Measurements from ENCODE around the gene PDE4D. TPM values are rescaled to one million over a fixed set of nuclear protein-coding genes. Genes with fewer than 3 reads are reported as not detected.

PDE4D gene
- total RNA-seq, 2 experiments from 2014 or later, result 164 to 175 TPM

DNA sequence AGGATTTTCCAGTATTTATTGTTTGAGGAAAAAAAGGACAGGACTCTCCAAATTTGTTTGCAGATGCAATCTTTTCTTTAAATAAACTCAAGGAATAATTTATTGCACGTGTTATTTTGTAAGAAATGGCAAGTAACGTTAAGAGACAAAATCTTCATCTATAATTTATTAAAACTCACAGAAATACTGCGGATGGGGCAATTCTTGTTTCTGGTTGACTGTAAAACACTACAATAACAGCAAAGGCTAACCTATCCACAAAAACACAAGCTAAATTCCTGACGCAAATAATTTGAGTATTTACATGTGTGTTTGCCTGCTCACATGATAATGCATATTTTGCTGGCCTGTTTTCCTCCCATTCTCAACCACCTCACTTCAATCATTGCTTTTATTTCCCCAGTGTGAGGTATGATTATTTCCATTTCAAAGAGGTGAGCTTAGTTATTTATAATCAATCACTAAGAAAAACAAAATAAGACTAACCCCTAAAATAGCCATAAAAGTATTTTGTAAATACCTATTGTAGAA, 619.4 kb downstream of the PDE4D start:
- Histone ChIP-seq H3K27ac (ENCODE audit: low read depth in 1 of 2, low read length in 2 of 2) (no peak overlapping the region), H3K4me3 (ENCODE audit: low read length) (no peak overlapping the region), H3K4me1 (ENCODE audit: insufficient read depth, low read length) (peaks cover 6% of the 10 kb centered on the region), H3K9me3 (ENCODE audit: control insufficient read depth in 1 of 2, insufficient read depth in 1 of 2, low read length in 2 of 2) (no peaks in the 10 kb centered on the region), H3K36me3 (ENCODE audit: insufficient read depth, low read length) (no peaks in the 10 kb centered on the region), H3K27me3 (ENCODE audit: control insufficient read depth in 1 of 2, insufficient read depth in 2 of 2, low read length in 2 of 2) (peaks cover 7 to 8% of the 10 kb centered on the region in 2 experiments)
- Mint-ChIP-seq H3K4me1 (ENCODE audit: low read depth) (peaks cover 12% of the 10 kb centered on the region), H3K27me3 (peaks cover 22% of the 10 kb centered on the region), H3K36me3 (ENCODE audit: low read depth) (no peaks in the 10 kb centered on the region), H3K4me3 (no peak overlapping the region), H3K27ac (no peak overlapping the region), H3K9me3 (no peaks in the 10 kb centered on the region)
- no peak for DNase-seq
- CTCF ChIA-PET, result interaction anchor here (0.8 kb wide), 1 partner anchor 10 kb away, joined by 3 read pairs; no protein-coding TSS in a partner anchor
- POLR2A ChIA-PET, result no interaction called here
- TF ChIP-seq CTCF (IDR thresholded peaks at IDR 0.05), result no peak
- no peak for ATAC-seq (ENCODE audit: poor library complexity)
- intact Hi-C loops (cut with DNase I, micrococcal nuclease), result no loop called here

DNA sequence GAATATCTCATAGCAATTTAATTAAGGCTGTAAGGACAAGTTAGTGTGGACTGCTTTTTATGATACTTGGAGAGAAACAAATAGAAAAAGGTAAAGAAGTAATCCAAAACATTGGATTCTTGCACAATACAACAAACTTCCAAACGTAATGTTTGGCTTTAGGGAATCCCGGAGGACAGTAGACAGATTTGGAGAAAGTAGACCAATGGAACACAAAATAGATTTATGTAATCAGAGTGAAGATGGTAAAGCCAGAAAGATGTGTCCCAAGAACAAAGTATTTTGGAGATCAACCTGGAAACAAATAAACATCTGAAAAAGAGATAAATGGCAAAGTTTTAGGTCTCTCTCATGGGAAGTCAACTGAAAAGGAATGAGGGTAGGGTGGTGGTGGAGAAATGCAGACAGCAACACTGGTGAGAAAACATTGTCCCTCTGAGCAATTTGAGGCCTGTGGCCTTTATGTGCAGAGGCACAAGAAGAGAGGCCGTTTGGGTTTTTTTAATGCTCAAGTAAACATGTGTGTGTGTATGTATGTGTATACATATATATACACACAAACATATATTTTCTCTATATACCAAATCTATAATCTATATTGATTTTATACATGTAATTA, 620.6 kb downstream of the PDE4D start:
- no peak overlapping the region for H3K27ac Mint-ChIP-seq
- no peak for ATAC-seq (ENCODE audit: poor library complexity)
- no peaks in the 10 kb centered on the region for H3K36me3 Mint-ChIP-seq (ENCODE audit: low read depth)
- peaks cover 12% of the 10 kb centered on the region for H3K4me1 Mint-ChIP-seq (ENCODE audit: low read depth)
- H3K4me3 ChIP-seq (ENCODE audit: low read length), result no peak overlapping the region
- POLR2A ChIA-PET, result interaction anchor here (0.7 kb wide), 1 partner anchor 254 kb away, joined by 3 read pairs; no protein-coding TSS in a partner anchor
- H3K27me3 ChIP-seq (ENCODE audit: control insufficient read depth in 1 of 2, insufficient read depth in 2 of 2, low read length in 2 of 2), result peaks cover 7 to 8% of the 10 kb centered on the region in 2 experiments
- CTCF ChIA-PET, result no interaction called here
- H3K27me3 Mint-ChIP-seq, result peaks cover 22% of the 10 kb centered on the region
- no peaks in the 10 kb centered on the region for H3K9me3 Mint-ChIP-seq
- TF ChIP-seq CTCF (IDR thresholded peaks at IDR 0.05), result no peak
- no peak overlapping the region for H3K27ac ChIP-seq (ENCODE audit: low read depth in 1 of 2, low read length in 2 of 2)
- H3K36me3 ChIP-seq (ENCODE audit: insufficient read depth, low read length), result no peaks in the 10 kb centered on the region
- intact Hi-C loops (cut with DNase I, micrococcal nuclease), result no loop called here
- peaks cover 6% of the 10 kb centered on the region for H3K4me1 ChIP-seq (ENCODE audit: insufficient read depth, low read length)
- H3K4me3 Mint-ChIP-seq, result no peak overlapping the region
- DNase-seq, result no peak
- H3K9me3 ChIP-seq (ENCODE audit: control insufficient read depth in 1 of 2, insufficient read depth in 1 of 2, low read length in 2 of 2), result no peaks in the 10 kb centered on the region

GRCh38 chr5:59268756-59269415, 624.6 kb downstream of the PDE4D start:
- no peaks in the 10 kb centered on the region for H3K4me1 Mint-ChIP-seq (ENCODE audit: low read depth)
- Histone ChIP-seq H3K27ac (ENCODE audit: low read depth in 1 of 2, low read length in 2 of 2) (no peak overlapping the region), H3K27me3 (ENCODE audit: control insufficient read depth in 1 of 2, insufficient read depth in 2 of 2, low read length in 2 of 2) (no peaks in the 10 kb centered on the region), H3K36me3 (ENCODE audit: insufficient read depth, low read length) (no peaks in the 10 kb centered on the region), H3K4me3 (ENCODE audit: low read length) (no peak overlapping the region), H3K4me1 (ENCODE audit: insufficient read depth, low read length) (no peaks in the 10 kb centered on the region), H3K9me3 (ENCODE audit: control insufficient read depth in 1 of 2, insufficient read depth in 1 of 2, low read length in 2 of 2) (no peaks in the 10 kb centered on the region)
- ChIA-PET POLR2A (no interaction called here), CTCF (interaction anchor here (1.3 kb wide), 1 partner anchor 13 kb away, joined by 3 read pairs; no protein-coding TSS in a partner anchor)
- DNase-seq, result no peak
- TF ChIP-seq CTCF (IDR thresholded peaks at IDR 0.05), result no peak
- no peak overlapping the region for H3K27ac Mint-ChIP-seq
- H3K9me3 Mint-ChIP-seq, result no peaks in the 10 kb centered on the region
- H3K4me3 Mint-ChIP-seq, result no peak overlapping the region
- intact Hi-C loops (cut with DNase I, micrococcal nuclease), result no loop called here
- no peaks in the 10 kb centered on the region for H3K36me3 Mint-ChIP-seq (ENCODE audit: low read depth)
- peaks cover 6% of the 10 kb centered on the region for H3K27me3 Mint-ChIP-seq
- no peak for ATAC-seq (ENCODE audit: poor library complexity)
